HEK293 (cell line): ENCODE measurements around the gene HIC1.

Experiments used
- CTCF ChIA-PET: fragments of 350-600 bp; formaldehyde crosslinking; extraction: SDS; loops from one replicate; lab custom pipeline; 2021; ENCODE audit warnings: antibody characterized with exemption; lab: Yijun Ruan, JAX
- POLR2A ChIA-PET: fragments of 300-600 bp; formaldehyde crosslinking; extraction: SDS; loops from one replicate; lab custom pipeline; 2020; ENCODE audit warnings: antibody characterized with exemption, inconsistent platforms; lab: Yijun Ruan, JAX
- H3K27ac ChIP-seq: fragments of 200-500 bp; sonication (Bioruptor generic); 2 replicates; pipeline ENCODE4 v1.5.1; 2014; ENCODE audit warnings: low read depth, low read length, control low read depth, inconsistent platforms; ENCODE audit errors: extremely low read depth
- H3K36me3 ChIP-seq, 2 experiments: fragments of 200-500 bp in 1 of 2; sonication (Bioruptor generic) in 1 of 2; 1 replicate in 1 of 2; 2 replicates in 1 of 2; pipeline ENCODE4 v1.5.1; 2014 to 2017; ENCODE audit warnings: inconsistent platforms in 2 of 2, low read length in 2 of 2; ENCODE audit not compliant: control insufficient read depth in 2 of 2, insufficient read depth in 1 of 2
- H3K4me1 ChIP-seq: fragments of 200-500 bp; sonication (Bioruptor generic); 2 replicates; pipeline ENCODE4 v1.5.1; 2014; ENCODE audit warnings: mild to moderate bottlenecking, low read length, inconsistent platforms; ENCODE audit not compliant: control insufficient read depth, insufficient read depth
- H3K4me3 ChIP-seq: 2 replicates; pipeline ENCODE4 v1.5.1; 2011; ENCODE audit warnings: low read depth, mild to moderate bottlenecking, control low read depth, low read length, moderate library complexity
- H3K9me3 ChIP-seq: fragments of 200-500 bp; sonication (Bioruptor generic); 2 replicates; pipeline ENCODE4 v1.5.1; 2014; ENCODE audit warnings: low read depth, low read length, inconsistent platforms; ENCODE audit not compliant: control insufficient read depth, insufficient read depth
- EGR2 ChIP-seq: fragments of 450-650 bp; formaldehyde crosslinking; IDR thresholded peaks from 2 replicates; pipeline ENCODE4 v1.5.1; 2016; ENCODE audit warnings: low read depth, missing biosample characterization, missing genetic modification characterization
- HOXD13 ChIP-seq: sonication (generic); formaldehyde crosslinking; IDR thresholded peaks from 2 replicates; pipeline ENCODE4 v1.8.0; 2022; ENCODE audit warnings: missing genetic modification reagents, borderline replicate concordance
- KLF1 ChIP-seq: fragments of 450-650 bp; formaldehyde crosslinking; IDR thresholded peaks from 2 replicates; pipeline ENCODE4 v1.5.1; 2016; ENCODE audit warnings: missing biosample characterization, missing genetic modification characterization
- KLF16 ChIP-seq: fragments of 450-650 bp; formaldehyde crosslinking; IDR thresholded peaks from 2 replicates; pipeline ENCODE4 v1.5.1; 2017; ENCODE audit warnings: missing biosample characterization, missing genetic modification characterization
- SETDB1 ChIP-seq: IDR thresholded peaks from one replicate; pipeline ENCODE4 v1.6.1; 2017; ENCODE audit warnings: mild to moderate bottlenecking, low read length, moderate library complexity, mixed read lengths; ENCODE audit not compliant: insufficient read length
- SP7 ChIP-seq: fragments of 450-650 bp; formaldehyde crosslinking; IDR thresholded peaks from 2 replicates; pipeline ENCODE4 v1.5.1; 2016; ENCODE audit warnings: missing biosample characterization, missing genetic modification characterization
- ZFHX2 ChIP-seq: fragments of 450-650 bp; formaldehyde crosslinking; conservative IDR thresholded peaks from 2 replicates; pipeline ENCODE4 v1.5.1; 2016; ENCODE audit warnings: missing biosample characterization, missing genetic modification characterization
- ZNF10 ChIP-seq: fragments of 450-650 bp; formaldehyde crosslinking; IDR thresholded peaks from 2 replicates; pipeline ENCODE4 v1.5.1; 2017; ENCODE audit warnings: missing biosample characterization, missing genetic modification characterization
- ZNF132 ChIP-seq: fragments of 450-650 bp; formaldehyde crosslinking; IDR thresholded peaks from 2 replicates; pipeline ENCODE4 v1.5.1; 2017; ENCODE audit warnings: missing biosample characterization, missing genetic modification characterization, borderline replicate concordance
- ZNF16 ChIP-seq: fragments of 450-650 bp; formaldehyde crosslinking; IDR thresholded peaks from 2 replicates; pipeline ENCODE4 v1.5.1; 2016; ENCODE audit warnings: low read depth, missing biosample characterization, missing genetic modification characterization
- ZNF175 ChIP-seq: fragments of 450-650 bp; formaldehyde crosslinking; IDR thresholded peaks from 2 replicates; pipeline ENCODE4 v1.5.1; 2016; ENCODE audit warnings: missing biosample characterization, missing genetic modification characterization
- ZNF223 ChIP-seq: fragments of 450-650 bp; formaldehyde crosslinking; IDR thresholded peaks from 2 replicates; pipeline ENCODE4 v1.5.1; 2016; ENCODE audit warnings: missing biosample characterization, missing genetic modification characterization
- ZNF23 ChIP-seq: fragments of 450-650 bp; formaldehyde crosslinking; IDR thresholded peaks from 2 replicates; pipeline ENCODE4 v1.5.1; 2016; ENCODE audit warnings: missing biosample characterization, missing genetic modification characterization, borderline replicate concordance
- ZNF366 ChIP-seq: fragments of 450-650 bp; formaldehyde crosslinking; conservative IDR thresholded peaks from 2 replicates; pipeline ENCODE4 v1.5.1; 2016; ENCODE audit warnings: missing biosample characterization, missing genetic modification characterization
- ZNF510 ChIP-seq: fragments of 450-650 bp; formaldehyde crosslinking; IDR thresholded peaks from 2 replicates; pipeline ENCODE4 v1.5.1; 2018; ENCODE audit warnings: mild to moderate bottlenecking, missing genetic modification characterization, missing biosample characterization; ENCODE audit not compliant: insufficient replicate concordance
- ZNF518A ChIP-seq: fragments of 450-650 bp; formaldehyde crosslinking; conservative IDR thresholded peaks from 2 replicates; pipeline ENCODE4 v1.5.1; 2016; ENCODE audit warnings: low read depth, missing biosample characterization, missing genetic modification characterization
- ZNF521 ChIP-seq: fragments of 450-650 bp; formaldehyde crosslinking; IDR thresholded peaks from 2 replicates; pipeline ENCODE4 v1.5.1; 2017; ENCODE audit warnings: missing biosample characterization, mild to moderate bottlenecking, missing genetic modification characterization
- ZNF571 ChIP-seq: fragments of 450-650 bp; formaldehyde crosslinking; IDR thresholded peaks from 2 replicates; pipeline ENCODE4 v1.5.0; 2017; ENCODE audit warnings: missing biosample characterization, missing genetic modification characterization
- ZNF660 ChIP-seq: fragments of 450-650 bp; IDR thresholded peaks from 2 replicates; pipeline ENCODE4 v1.5.1; 2018; ENCODE audit warnings: missing biosample characterization, mild to moderate bottlenecking, missing genetic modification characterization
- ZNF830 ChIP-seq: fragments of 450-650 bp; IDR thresholded peaks from 2 replicates; pipeline ENCODE4 v1.5.0; 2018; ENCODE audit warnings: missing biosample characterization, missing genetic modification characterization, low read depth, mild to moderate bottlenecking, moderate library complexity
- ZNF843 ChIP-seq: fragments of 450-650 bp; formaldehyde crosslinking; IDR thresholded peaks from 2 replicates; pipeline ENCODE4 v1.5.1; 2016; ENCODE audit warnings: missing biosample characterization, missing genetic modification characterization
- ZSCAN4 ChIP-seq: fragments of 450-650 bp; formaldehyde crosslinking; IDR thresholded peaks from 2 replicates; pipeline ENCODE4 v1.5.1; 2017; ENCODE audit warnings: missing biosample characterization, missing genetic modification characterization
- TF ChIP-seq, protein P1 (sequence below): fragments of 450-650 bp; formaldehyde crosslinking; IDR thresholded peaks from 2 replicates; pipeline ENCODE4 v1.5.1; 2016; ENCODE audit warnings: missing biosample characterization, missing genetic modification characterization
- TF ChIP-seq, protein P2 (sequence below): fragments of 450-650 bp; formaldehyde crosslinking; IDR thresholded peaks from 2 replicates; pipeline ENCODE4 v1.5.1; 2016; ENCODE audit warnings: missing biosample characterization, missing genetic modification characterization

The HIC1 gene

DNA sequence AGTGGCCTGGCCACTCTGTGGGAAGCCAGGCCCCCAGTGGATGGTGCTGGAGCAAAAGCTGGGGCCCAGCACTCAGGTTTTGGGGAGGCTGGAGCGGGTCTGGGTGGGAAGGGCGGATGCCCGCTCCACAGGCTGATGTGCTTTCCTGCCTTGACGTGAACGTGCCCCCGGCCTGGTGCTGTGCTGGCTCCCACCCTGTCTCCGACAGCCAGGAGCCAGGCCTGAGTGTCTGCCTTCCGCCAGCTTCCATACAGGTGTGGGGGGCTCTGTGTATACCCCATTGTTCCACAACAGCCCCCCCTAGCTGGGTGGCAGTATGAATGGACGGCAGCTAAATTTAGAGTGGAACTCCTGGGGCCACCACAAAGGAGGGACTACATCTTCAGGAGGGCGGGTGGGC is 20.0 kb downstream of the HIC1 start:
- POLR2A ChIA-PET: interaction anchor here (1.2 kb wide), 1 partner anchor 13 kb away, joined by 3 read pairs; no protein-coding TSS in a partner anchor
- H3K36me3 ChIP-seq: peaks cover 4 to 60% of the 10 kb centered on the region in 2 experiments; a peak in 2 of 3 replicates
- CTCF ChIA-PET: interaction anchor here (0.5 to 3.8 kb wide), 6 partner anchors 10 to 170 kb away, joined by 3 to 18 read pairs (median 4); partner anchors contain the start of gene HIC1
- H3K4me3 ChIP-seq: no peak overlapping the region
- H3K9me3 ChIP-seq: no peaks in the 10 kb centered on the region
- peaks cover 3% of the 10 kb centered on the region; the same call in 1 of the 2 replicates for H3K4me1 ChIP-seq
- TF ChIP-seq ZNF510 (tag by site-specific recombination) (no peak), ZNF366 (tag by site-specific recombination) (no peak), SP7 (tag by site-specific recombination) (no peak), ZNF830 (tag by site-specific recombination) (no peak), KLF16 (tag by site-specific recombination) (no peak), HOXD13 (CRISPR knock-in tag) (no peak), SETDB1 (no peak), ZNF843 (no peak), ZSCAN4 (tag by site-specific recombination) (no peak), ZNF571 (no peak), ZNF132 (tag by site-specific recombination) (no peak), ZNF521 (tag by site-specific recombination) (no peak), ZNF660 (tag by site-specific recombination) (no peak)
- TF ChIP-seq, protein P1, sequence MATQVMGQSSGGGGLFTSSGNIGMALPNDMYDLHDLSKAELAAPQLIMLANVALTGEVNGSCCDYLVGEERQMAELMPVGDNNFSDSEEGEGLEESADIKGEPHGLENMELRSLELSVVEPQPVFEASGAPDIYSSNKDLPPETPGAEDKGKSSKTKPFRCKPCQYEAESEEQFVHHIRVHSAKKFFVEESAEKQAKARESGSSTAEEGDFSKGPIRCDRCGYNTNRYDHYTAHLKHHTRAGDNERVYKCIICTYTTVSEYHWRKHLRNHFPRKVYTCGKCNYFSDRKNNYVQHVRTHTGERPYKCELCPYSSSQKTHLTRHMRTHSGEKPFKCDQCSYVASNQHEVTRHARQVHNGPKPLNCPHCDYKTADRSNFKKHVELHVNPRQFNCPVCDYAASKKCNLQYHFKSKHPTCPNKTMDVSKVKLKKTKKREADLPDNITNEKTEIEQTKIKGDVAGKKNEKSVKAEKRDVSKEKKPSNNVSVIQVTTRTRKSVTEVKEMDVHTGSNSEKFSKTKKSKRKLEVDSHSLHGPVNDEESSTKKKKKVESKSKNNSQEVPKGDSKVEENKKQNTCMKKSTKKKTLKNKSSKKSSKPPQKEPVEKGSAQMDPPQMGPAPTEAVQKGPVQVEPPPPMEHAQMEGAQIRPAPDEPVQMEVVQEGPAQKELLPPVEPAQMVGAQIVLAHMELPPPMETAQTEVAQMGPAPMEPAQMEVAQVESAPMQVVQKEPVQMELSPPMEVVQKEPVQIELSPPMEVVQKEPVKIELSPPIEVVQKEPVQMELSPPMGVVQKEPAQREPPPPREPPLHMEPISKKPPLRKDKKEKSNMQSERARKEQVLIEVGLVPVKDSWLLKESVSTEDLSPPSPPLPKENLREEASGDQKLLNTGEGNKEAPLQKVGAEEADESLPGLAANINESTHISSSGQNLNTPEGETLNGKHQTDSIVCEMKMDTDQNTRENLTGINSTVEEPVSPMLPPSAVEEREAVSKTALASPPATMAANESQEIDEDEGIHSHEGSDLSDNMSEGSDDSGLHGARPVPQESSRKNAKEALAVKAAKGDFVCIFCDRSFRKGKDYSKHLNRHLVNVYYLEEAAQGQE (tag by site-specific recombination): no peak
- H3K27ac ChIP-seq: no peak overlapping the region

DNA sequence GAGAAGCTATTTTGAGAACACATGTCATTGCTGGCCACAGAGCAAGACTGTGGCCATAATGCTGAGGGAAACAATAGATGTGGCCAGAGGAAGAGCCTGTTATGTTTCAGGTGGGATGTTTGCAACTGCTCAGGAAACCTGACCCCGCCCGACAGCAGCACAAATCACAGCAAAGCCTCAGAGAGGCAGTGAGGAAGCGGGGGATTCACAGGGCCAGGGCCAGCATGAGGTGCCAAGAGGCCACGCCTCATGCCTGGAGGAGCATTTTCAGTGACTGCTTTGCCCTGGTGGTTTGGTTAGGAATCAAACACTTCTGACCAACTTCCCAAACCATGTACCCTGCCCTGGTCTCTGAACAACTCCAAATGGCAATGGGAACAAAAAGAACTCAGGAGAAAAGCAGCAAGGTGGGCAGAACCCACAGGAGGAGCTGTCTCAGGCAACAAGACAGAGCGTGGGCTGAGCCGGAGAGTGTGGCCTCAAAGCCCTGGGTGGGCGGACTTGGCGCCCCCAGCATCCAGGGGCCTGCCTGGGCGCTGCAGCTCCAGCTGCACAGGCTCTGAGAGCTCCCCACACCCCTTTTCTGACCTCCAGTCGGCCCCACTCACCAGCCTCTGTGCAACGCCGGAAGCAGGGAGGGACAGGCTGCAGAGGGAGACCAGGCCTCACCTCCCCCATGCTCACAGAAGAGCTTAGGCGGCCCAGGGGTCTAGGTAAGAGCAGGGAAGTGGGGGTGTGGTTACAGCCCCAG is 20.6 kb downstream of the HIC1 start:
- Histone ChIP-seq H3K27ac (peak overlapping the region; percentile 42; the same call in 1 of the 2 replicates), H3K36me3 (peaks cover 4 to 57% of the 10 kb centered on the region in 2 experiments; a peak in 2 of 3 replicates), H3K4me3 (no peak overlapping the region), H3K4me1 (peaks cover 3% of the 10 kb centered on the region; the same call in 1 of the 2 replicates), H3K9me3 (no peaks in the 10 kb centered on the region)
- ChIA-PET CTCF (interaction anchor here (0.5 to 3.8 kb wide), 8 partner anchors 8 to 169 kb away, joined by 3 to 18 read pairs (median 4); partner anchors contain the start of gene HIC1), POLR2A (interaction anchor here (1.2 kb wide), 1 partner anchor 12 kb away, joined by 3 read pairs; no protein-coding TSS in a partner anchor)
- TF ChIP-seq ZNF518A (tag by site-specific recombination) (no peak), ZNF23 (tag by site-specific recombination) (no peak), EGR2 (tag by site-specific recombination) (peak; percentile 94), ZNF16 (tag by site-specific recombination) (no peak), ZNF223 (no peak), ZFHX2 (tag by site-specific recombination) (peak; percentile 95), ZNF175 (tag by site-specific recombination) (no peak), ZNF521 (tag by site-specific recombination) (no peak), KLF1 (tag by site-specific recombination) (no peak), ZNF10 (tag by site-specific recombination) (no peak)
- TF ChIP-seq, protein P2, sequence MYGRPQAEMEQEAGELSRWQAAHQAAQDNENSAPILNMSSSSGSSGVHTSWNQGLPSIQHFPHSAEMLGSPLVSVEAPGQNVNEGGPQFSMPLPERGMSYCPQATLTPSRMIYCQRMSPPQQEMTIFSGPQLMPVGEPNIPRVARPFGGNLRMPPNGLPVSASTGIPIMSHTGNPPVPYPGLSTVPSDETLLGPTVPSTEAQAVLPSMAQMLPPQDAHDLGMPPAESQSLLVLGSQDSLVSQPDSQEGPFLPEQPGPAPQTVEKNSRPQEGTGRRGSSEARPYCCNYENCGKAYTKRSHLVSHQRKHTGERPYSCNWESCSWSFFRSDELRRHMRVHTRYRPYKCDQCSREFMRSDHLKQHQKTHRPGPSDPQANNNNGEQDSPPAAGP (tag by site-specific recombination): no peak
